Gastrocnemius medialis (tissue), 4 donors: ENCODE results near the gene SIN3B.

Experiments used
- CTCF ChIP-seq, 5 experiments: fragments of 450-650 bp in 3 of 5; fragments of 200-600 bp in 2 of 5; sonication (generic) in 2 of 5; IDR thresholded peaks in 4 of 5; conservative IDR thresholded peaks in 1 of 5; 1 replicate in 4 of 5; 2 replicates in 1 of 5; pipeline ENCODE4 v1.5.1; 2016 to 2019; ENCODE audit warnings: antibody characterized with exemption in 5 of 5, mild to moderate bottlenecking in 3 of 5, moderate library complexity in 3 of 5
- POLR2A ChIP-seq, 2 donors: fragments of 450-650 bp; IDR thresholded peaks; one replicate each; pipeline ENCODE4 v1.6.1; 2017; ENCODE audit warnings: antibody characterized with exemption in 2 of 2, mild to moderate bottlenecking in 2 of 2, moderate library complexity in 2 of 2

- TF ChIP-seq CTCF (IDR thresholded peaks at IDR 0.05 in 4 of 5, conservative IDR thresholded peaks at IDR 0.05 in 1 of 5): no peak
- TF ChIP-seq POLR2A (IDR thresholded peaks at IDR 0.05): no peak
These were observed 56.0 kb downstream of the SIN3B start for GRCh38 chr19:16885166-16885565.
